K562 (cell line): ENCODE measurements around the gene PLPP1.

Experiments used
- FOXK2 ChIP-seq, 2 experiments: fragments of 450-650 bp; IDR thresholded peaks in 1 of 2; conservative IDR thresholded peaks in 1 of 2; 2 replicates each; pipeline ENCODE4 v1.6.1; 2016; ENCODE audit warnings: low read depth in 2 of 2, mild to moderate bottlenecking in 1 of 2
- KLF6 ChIP-seq: fragments of 250-450 bp; sonication (Bioruptor Pico); IDR thresholded peaks from 2 replicates; pipeline ENCODE4 v1.4.0; 2020; ENCODE audit warnings: mild to moderate bottlenecking, moderate library complexity, borderline replicate concordance
- PHF20 ChIP-seq: fragments of 450-650 bp; IDR thresholded peaks from 2 replicates; pipeline ENCODE4 v1.6.1; 2018; ENCODE audit not compliant: partially characterized antibody
- TF ChIP-seq, protein P1 (sequence below), 3 experiments: IDR thresholded peaks in 2 of 3; conservative IDR thresholded peaks in 1 of 3; 2 replicates each; pipeline ENCODE4 v1.5.1; 2011 to 2012; ENCODE audit warnings: low read length in 3 of 3, mild to moderate bottlenecking in 3 of 3, control low read depth in 2 of 3, improper control_type of control experiment in 1 of 3, inconsistent platforms in 1 of 3, low read depth in 1 of 3, mixed read lengths in 1 of 3, moderate library complexity in 1 of 3; ENCODE audit not compliant: insufficient read depth in 2 of 3
- TF ChIP-seq, protein P2 (sequence below): fragments of 450-650 bp; IDR thresholded peaks from 2 replicates; pipeline ENCODE4 v1.6.1; 2016; ENCODE audit warnings: low read depth, mild to moderate bottlenecking, moderate library complexity
- TF ChIP-seq, protein P3 (sequence below), 2 experiments: fragments of 450-650 bp in 1 of 2; sonication (generic) in 1 of 2; formaldehyde crosslinking in 1 of 2; IDR thresholded peaks; 2 replicates each; pipeline versions ENCODE4 v1.7.1 to v1.9.0; 2016 to 2022; ENCODE audit warnings: inconsistent platforms in 1 of 2, mild to moderate bottlenecking in 1 of 2, missing genetic modification reagents in 1 of 2

GRCh38 chr5:55551358-55551757, 16.6 kb upstream of the PLPP1 start:
- TF ChIP-seq, protein P1, sequence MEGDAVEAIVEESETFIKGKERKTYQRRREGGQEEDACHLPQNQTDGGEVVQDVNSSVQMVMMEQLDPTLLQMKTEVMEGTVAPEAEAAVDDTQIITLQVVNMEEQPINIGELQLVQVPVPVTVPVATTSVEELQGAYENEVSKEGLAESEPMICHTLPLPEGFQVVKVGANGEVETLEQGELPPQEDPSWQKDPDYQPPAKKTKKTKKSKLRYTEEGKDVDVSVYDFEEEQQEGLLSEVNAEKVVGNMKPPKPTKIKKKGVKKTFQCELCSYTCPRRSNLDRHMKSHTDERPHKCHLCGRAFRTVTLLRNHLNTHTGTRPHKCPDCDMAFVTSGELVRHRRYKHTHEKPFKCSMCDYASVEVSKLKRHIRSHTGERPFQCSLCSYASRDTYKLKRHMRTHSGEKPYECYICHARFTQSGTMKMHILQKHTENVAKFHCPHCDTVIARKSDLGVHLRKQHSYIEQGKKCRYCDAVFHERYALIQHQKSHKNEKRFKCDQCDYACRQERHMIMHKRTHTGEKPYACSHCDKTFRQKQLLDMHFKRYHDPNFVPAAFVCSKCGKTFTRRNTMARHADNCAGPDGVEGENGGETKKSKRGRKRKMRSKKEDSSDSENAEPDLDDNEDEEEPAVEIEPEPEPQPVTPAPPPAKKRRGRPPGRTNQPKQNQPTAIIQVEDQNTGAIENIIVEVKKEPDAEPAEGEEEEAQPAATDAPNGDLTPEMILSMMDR (IDR thresholded peaks at IDR 0.05 in 2 of 3, conservative IDR thresholded peaks at IDR 0.05 in 1 of 3; ENCODE audit: insufficient read depth in 2 of 3, low read depth in 1 of 3, low read length in 3 of 3): no peak
- TF ChIP-seq, protein P2, sequence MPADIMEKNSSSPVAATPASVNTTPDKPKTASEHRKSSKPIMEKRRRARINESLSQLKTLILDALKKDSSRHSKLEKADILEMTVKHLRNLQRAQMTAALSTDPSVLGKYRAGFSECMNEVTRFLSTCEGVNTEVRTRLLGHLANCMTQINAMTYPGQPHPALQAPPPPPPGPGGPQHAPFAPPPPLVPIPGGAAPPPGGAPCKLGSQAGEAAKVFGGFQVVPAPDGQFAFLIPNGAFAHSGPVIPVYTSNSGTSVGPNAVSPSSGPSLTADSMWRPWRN: no peak
- no peak for TF ChIP-seq FOXK2 (conservative IDR thresholded peaks at IDR 0.05 in 1 of 2, IDR thresholded peaks at IDR 0.05 in 1 of 2; ENCODE audit: low read depth in 2 of 2)
- TF ChIP-seq PHF20: no peak
- TF ChIP-seq, protein P3, sequence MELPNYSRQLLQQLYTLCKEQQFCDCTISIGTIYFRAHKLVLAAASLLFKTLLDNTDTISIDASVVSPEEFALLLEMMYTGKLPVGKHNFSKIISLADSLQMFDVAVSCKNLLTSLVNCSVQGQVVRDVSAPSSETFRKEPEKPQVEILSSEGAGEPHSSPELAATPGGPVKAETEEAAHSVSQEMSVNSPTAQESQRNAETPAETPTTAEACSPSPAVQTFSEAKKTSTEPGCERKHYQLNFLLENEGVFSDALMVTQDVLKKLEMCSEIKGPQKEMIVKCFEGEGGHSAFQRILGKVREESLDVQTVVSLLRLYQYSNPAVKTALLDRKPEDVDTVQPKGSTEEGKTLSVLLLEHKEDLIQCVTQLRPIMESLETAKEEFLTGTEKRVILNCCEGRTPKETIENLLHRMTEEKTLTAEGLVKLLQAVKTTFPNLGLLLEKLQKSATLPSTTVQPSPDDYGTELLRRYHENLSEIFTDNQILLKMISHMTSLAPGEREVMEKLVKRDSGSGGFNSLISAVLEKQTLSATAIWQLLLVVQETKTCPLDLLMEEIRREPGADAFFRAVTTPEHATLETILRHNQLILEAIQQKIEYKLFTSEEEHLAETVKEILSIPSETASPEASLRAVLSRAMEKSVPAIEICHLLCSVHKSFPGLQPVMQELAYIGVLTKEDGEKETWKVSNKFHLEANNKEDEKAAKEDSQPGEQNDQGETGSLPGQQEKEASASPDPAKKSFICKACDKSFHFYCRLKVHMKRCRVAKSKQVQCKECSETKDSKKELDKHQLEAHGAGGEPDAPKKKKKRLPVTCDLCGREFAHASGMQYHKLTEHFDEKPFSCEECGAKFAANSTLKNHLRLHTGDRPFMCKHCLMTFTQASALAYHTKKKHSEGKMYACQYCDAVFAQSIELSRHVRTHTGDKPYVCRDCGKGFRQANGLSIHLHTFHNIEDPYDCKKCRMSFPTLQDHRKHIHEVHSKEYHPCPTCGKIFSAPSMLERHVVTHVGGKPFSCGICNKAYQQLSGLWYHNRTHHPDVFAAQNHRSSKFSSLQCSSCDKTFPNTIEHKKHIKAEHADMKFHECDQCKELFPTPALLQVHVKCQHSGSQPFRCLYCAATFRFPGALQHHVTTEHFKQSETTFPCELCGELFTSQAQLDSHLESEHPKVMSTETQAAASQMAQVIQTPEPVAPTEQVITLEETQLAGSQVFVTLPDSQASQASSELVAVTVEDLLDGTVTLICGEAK (IDR thresholded peaks at IDR 0.05): no peak
- TF ChIP-seq, protein P3 (CRISPR knock-in tag; IDR thresholded peaks at IDR 0.05): no peak
- no peak for TF ChIP-seq KLF6 (CRISPR knock-in tag)
